NCI-H2227 treated with DMSO at 0.1 percent for 48 hours (cell line): ENCODE measurements around the gene BMPR2.
"Not testable (repeated sequence)": the region's sequence is repeated elsewhere in the genome, so short reads cannot be mapped to it uniquely, and the experiment has no call there.

ENCODE experiments used
- DNase-seq: peaks from one replicate; lab custom pipeline; 2025; lab: John Stamatoyannopoulos, UW

BMPR2 gene

DNA sequence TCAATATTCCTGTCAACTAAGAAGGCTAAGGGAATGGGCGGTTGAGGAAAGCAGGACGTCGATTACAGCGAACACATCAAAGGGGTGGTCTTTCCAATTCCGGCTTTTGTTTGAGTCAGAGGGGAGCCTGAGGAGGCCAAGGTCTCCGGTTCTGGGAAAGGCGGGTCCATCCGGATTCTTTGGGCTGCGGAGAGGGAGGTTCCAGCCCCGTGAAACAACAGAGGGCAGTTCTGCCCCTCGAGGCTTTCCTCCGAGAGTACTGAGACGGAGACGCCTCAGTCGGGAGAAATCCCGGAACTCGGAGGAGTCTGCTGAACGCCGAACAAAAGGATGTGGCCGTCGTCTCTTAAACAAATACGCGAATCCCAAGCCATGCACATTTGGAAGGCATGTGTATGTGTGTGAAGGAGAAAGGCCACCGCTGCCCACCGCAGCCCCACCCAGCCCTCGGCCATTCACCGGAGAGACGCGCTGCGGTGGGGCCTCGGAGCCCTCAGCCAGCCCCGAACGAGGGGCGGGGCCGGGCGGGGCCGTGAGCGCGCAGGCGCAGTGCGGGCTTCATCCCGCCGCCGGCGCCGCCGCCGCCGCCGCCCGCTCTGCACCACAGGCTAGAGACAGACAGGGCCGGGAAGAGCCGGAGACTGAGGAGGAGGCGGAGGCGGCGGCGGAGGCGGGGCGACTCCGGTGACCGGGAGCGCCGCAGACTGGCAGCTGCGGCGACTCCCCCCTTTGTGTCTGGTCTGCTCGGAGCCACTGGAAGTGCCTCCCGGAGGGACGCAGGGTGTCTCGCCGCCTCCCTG lies at the start of gene BMPR2:
Gene BMPR2 (plus strand): TSS at position 719 of the 800 bp plus-strand sequence. CDS start 1,148 bp downstream, outside the sequence.
- peak; percentile 98 for DNase-seq

DNA sequence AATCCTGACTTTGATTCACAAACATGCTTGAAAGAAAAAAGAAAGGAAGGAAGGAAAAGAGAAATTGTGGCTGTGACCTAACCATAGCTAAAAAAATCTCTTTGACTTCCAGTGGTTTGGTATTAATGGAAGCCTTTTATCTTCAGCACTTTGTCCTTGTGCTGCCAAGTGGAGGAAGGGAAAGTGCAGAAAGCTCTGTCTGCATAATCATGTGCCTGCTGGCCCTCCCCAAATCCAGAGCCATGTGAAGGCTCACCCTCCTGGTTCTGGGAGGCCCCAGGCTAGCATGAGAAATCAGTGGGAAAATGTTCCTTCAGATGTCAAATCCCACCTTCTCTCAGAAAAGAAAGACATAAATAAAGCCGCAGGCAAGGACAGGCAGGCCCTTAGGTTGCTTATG lies 48.3 kb upstream of the BMPR2 start:
- DNase-seq = no peak

GRCh38 chr2:202335791-202336467 lies 40.2 kb upstream of the BMPR2 start:
- no peak for DNase-seq

- no peak for DNase-seq
Measured at GRCh38 chr2:202337151-202337550, 39.0 kb upstream of the BMPR2 start.

GRCh38 chr2:202337706-202338346 lies 38.3 kb upstream of the BMPR2 start:
- DNase-seq = no peak

DNA sequence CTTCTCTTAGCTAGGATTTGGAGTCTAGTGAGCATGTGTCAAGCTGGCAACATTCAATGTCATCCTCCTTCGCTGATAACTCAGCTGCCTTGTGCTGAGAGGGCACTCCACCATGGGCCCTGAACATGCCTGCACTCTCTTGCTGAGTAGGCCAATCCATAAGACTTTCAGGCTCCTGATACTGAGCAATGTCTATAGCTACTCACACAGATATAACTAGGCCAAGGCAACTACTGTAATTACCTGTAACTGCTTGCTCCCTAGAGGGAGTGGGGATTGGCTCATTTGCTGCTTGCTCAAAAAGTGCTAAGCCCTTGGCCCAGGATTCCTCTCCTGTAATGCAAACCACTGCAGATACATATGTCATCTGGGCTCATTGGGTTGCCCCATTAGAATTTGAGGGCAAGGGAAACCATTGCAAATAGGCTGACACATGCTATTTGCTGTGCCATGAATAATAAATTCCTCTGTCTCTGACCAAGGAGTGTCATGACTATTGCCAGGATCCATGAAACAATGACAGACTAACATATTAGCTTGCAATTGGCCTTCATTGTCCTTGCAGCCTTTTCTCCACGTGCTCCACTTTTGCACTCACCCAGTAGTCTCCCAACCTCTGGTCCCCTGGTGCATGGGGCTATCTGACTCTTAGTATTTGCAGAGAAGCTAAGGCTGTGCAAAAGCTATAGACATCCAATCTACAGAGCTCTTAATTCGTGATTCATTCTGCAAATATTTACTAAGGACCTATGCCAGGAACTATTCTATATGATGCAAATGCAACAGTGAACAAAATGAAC lies 36.9 kb upstream of the BMPR2 start:
- no peak for DNase-seq

DNA sequence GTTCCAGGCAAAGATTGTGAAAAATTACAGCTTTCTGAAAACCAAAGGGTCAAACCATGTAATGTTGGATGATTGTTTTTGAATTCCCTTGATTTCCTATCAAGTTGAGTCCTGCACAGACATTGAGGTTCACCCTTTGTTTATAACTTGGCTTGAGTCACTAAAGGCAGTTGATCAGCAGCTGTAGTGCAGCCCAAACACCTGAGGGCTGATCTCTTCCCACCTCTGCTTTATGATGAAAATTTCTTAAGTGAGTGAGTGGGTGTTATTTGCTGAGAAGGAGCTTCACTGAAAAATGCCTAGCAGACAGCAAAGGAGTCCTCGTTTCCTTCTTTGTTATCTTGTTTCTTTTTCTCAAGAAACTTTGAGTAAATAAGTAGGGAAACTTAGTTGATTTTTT lies 31.9 kb upstream of the BMPR2 start:
- no peak for DNase-seq

- no peak for DNase-seq
Measured at GRCh38 chr2:202346180-202346579, 29.9 kb upstream of the BMPR2 start.

DNA sequence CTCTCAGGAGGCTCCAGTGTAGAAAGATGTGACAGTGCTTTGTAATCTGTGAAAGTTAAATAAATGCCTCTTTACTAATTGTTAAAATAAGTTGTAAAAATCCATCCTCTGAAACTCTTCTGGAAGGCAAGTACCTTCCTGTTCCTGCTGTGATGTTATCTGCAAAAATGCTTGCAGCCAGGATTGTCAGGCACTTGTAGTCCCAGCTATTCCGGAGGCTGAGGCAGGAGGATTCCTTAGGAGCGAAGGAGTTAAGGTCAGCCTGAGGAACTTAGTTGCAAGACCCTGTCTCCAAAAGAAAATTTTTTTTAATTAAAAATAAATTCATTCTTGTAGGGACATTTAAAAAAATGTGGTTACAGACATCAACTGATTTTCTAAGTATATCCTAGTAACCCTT lies 22.7 kb upstream of the BMPR2 start:
- DNase-seq = no peak

DNA sequence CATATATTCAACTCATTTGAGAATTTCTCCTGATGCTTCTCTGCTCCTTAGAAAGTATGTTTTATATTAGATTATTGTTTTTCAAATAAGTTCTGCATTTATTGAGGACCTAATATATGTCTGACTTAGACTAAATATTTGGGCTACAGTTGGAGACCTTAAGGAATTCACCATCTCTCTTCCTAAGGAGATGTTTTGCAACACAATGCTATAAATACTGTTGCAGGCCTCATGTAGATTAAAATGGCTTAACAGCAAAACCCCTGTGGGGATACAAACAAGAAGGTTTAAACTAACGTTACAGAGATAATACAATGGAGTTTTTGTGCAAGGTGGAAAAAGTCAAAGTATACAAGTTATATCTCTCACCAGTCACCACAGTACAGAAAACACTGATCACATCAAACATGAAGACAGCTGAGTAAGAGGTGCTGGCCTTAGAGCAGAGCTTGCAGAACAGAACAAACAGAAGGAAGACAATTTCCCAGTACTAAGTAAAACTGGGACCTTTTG lies 20.1 kb upstream of the BMPR2 start:
- no peak for DNase-seq

GRCh38 chr2:202358924-202359323 lies 17.2 kb upstream of the BMPR2 start:
- DNase-seq = not testable (repeated sequence)

DNA sequence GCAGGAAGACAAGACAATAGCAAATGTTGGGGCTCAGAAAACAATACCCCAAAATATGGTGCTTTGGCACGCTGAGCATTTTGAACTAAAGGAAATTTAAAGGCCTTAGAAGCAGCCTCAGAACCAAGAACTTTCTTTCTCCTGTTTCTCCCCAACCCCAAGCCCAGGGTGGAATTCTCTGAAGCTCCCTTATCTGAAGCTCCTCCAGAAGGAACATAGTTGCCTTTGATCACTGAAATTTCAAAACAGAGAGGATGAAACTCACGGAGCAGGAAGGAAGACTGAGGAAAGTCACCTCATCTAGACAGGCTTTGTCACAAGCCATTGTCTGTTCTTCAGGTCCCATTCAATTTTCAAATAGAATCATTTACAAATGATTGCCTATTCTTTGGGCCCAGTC lies 15.5 kb upstream of the BMPR2 start:
- DNase-seq = no peak

DNA sequence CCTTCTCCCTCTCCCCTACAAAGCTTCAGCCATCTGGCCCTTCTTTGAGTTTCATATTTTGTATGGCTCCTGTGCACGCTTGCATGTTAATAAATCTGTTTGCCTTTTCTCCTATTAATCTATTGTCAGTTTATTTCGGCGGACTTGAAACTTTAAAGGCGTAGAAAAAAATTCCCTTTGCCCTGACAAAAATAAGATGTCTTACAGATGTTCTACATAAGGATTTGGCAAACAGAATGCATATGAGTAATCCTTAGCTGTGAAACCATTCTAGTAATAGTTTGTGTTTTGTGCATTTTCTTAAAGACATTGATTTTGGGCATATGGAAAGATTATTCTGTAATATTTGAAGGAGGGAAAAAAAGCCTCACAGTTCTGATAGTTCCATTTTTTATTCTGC lies 15.0 kb upstream of the BMPR2 start:
- DNase-seq = no peak

GRCh38 chr2:202373490-202373889 lies 2.6 kb upstream of the BMPR2 start:
- peak; percentile 45 for DNase-seq

DNA sequence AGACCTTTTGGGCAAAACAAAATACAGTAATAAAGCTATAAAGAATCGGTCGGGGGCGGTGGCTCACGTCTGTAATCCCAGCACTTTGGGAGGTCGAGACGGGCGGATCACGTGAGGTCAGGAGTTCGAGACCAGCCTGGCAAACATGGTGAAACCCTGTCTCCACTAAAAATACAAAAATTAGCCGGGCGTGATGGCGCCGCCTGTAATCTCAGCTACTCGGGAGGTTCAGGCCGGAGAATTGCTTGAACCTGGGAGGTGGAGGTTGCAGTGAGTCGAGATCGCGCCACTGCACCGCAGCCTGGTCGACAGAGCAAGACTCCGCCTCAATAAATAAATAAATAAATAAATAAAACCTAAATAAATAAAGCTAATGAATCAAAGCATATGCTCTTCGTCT lies 1.7 kb upstream of the BMPR2 start:
- DNase-seq = not testable (repeated sequence)

- peak; percentile 92 for DNase-seq
Measured at GRCh38 chr2:202375033-202375608, 1.0 kb upstream of the BMPR2 start.

- DNase-seq = peak; percentile 83
Measured at GRCh38 chr2:202376460-202377206, 506 bp downstream of the BMPR2 start.

DNA sequence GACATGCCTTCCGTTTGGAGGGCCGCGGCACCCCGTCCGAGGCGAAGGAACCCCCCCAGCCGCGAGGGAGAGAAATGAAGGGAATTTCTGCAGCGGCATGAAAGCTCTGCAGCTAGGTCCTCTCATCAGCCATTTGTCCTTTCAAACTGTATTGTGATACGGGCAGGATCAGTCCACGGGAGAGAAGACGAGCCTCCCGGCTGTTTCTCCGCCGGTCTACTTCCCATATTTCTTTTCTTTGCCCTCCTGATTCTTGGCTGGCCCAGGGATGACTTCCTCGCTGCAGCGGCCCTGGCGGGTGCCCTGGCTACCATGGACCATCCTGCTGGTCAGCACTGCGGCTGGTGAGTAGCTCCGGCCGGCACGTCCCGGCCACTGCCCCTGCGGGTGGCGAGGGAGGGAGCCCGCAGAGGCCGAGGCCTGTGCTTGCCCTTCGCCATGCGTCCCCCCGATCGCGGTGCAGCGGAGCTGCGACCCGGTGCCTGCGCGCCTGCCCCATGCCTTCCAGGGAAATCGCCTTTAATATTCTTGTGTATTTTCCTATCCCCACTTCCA lies 1.2 kb downstream of the BMPR2 start:
- DNase-seq = no peak

DNA sequence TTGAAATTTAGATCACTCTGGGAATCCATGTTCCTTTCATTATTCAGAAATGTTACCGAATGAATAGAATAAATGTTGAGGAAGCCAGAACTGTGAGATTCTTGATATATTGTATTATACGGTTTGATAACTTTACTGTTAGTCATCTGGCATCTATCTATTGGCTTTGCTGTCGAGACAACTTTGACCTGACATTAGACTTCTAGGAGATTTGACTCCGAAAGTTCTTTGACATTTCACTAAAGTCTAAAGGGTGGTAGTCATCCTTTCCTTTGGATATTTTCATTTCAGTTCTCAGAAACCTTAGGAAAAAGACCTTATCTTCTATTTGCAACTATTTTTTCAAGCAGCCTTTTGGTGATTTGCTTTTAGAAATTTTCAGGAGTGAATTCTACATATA lies 1.9 kb downstream of the BMPR2 start:
- DNase-seq = no peak

GRCh38 chr2:202378662-202379358 lies 2.7 kb downstream of the BMPR2 start:
- no peak for DNase-seq
